ENCODE measurements around the gene PLEKHA5.

Gene PLEKHA5

GRCh38 chr12:19198272-19198671 is 68.7 kb downstream of the PLEKHA5 start:
- DNase-seq (ENCODE audit: low read depth in 1 of 2, low spot score in 1 of 2): no peak

GRCh38 chr12:19199332-19199731 is 69.8 kb downstream of the PLEKHA5 start:
- no peak for DNase-seq (ENCODE audit: low read depth in 1 of 2, low spot score in 1 of 2)

- no peak for DNase-seq (ENCODE audit: low read depth in 1 of 2, low spot score in 1 of 2)
These were observed 70.7 kb downstream of the PLEKHA5 start for GRCh38 chr12:19200261-19200660.

GRCh38 chr12:19201661-19202060 is 72.1 kb downstream of the PLEKHA5 start:
- no peak for DNase-seq (ENCODE audit: low read depth in 1 of 2, low spot score in 1 of 2)

GRCh38 chr12:19203013-19203412 is 73.5 kb downstream of the PLEKHA5 start:
- no peak for DNase-seq (ENCODE audit: low read depth in 1 of 2, low spot score in 1 of 2)

- DNase-seq (ENCODE audit: low read depth in 1 of 2, low spot score in 1 of 2): no peak
These were observed 74.3 kb downstream of the PLEKHA5 start for GRCh38 chr12:19203539-19204506.

GRCh38 chr12:19205120-19205519 is 75.6 kb downstream of the PLEKHA5 start:
- no peak for DNase-seq (ENCODE audit: low read depth in 1 of 2, low spot score in 1 of 2)

GRCh38 chr12:19206493-19207077 is 77.1 kb downstream of the PLEKHA5 start:
- no peak for DNase-seq (ENCODE audit: low read depth in 1 of 2, low spot score in 1 of 2)

- no peak for DNase-seq (ENCODE audit: low read depth in 1 of 2, low spot score in 1 of 2)
These were observed 78.9 kb downstream of the PLEKHA5 start for GRCh38 chr12:19208456-19208855.

- no peak for DNase-seq (ENCODE audit: low read depth in 1 of 2, low spot score in 1 of 2)
These were observed 80.1 kb downstream of the PLEKHA5 start for GRCh38 chr12:19209661-19210060.

- no peak for DNase-seq (ENCODE audit: low read depth in 1 of 2, low spot score in 1 of 2)
These were observed 82.3 kb downstream of the PLEKHA5 start for GRCh38 chr12:19211802-19212201.

- DNase-seq (ENCODE audit: low read depth in 1 of 2, low spot score in 1 of 2): no peak
These were observed 82.7 kb downstream of the PLEKHA5 start for GRCh38 chr12:19212245-19212644.

GRCh38 chr12:19214020-19214419 is 84.5 kb downstream of the PLEKHA5 start:
- DNase-seq (ENCODE audit: low read depth in 1 of 2, low spot score in 1 of 2): no peak

- no peak for DNase-seq (ENCODE audit: low read depth in 1 of 2, low spot score in 1 of 2)
These were observed 85.6 kb downstream of the PLEKHA5 start for GRCh38 chr12:19215115-19215514.

GRCh38 chr12:19217446-19217845 is 87.9 kb downstream of the PLEKHA5 start:
- no peak for DNase-seq (ENCODE audit: low read depth in 1 of 2, low spot score in 1 of 2)

GRCh38 chr12:19220205-19220604 is 90.7 kb downstream of the PLEKHA5 start:
- DNase-seq (ENCODE audit: low read depth in 1 of 2, low spot score in 1 of 2): no peak

GRCh38 chr12:19220852-19221466 is 91.4 kb downstream of the PLEKHA5 start:
- DNase-seq (ENCODE audit: low read depth in 1 of 2, low spot score in 1 of 2): no peak

GRCh38 chr12:19222558-19222957 is 93.0 kb downstream of the PLEKHA5 start:
- no peak for DNase-seq (ENCODE audit: low read depth in 1 of 2, low spot score in 1 of 2)

GRCh38 chr12:19223018-19223417 is 93.5 kb downstream of the PLEKHA5 start:
- no peak for DNase-seq (ENCODE audit: low read depth in 1 of 2, low spot score in 1 of 2)

GRCh38 chr12:19223695-19224094 is 94.2 kb downstream of the PLEKHA5 start:
- no peak for DNase-seq (ENCODE audit: low read depth in 1 of 2, low spot score in 1 of 2)

GRCh38 chr12:19224746-19225145 is 95.2 kb downstream of the PLEKHA5 start:
- DNase-seq (ENCODE audit: low read depth in 1 of 2, low spot score in 1 of 2): no peak

All from activated CD4-positive, alpha-beta T cell treated with anti-CD3 and anti-CD28 coated beads, Interleukin-2, amount 50 U/mL, for 24 hours (primary cell).